ENCODE measurements around the gene PABPN1L.

Gene PABPN1L

DNA sequence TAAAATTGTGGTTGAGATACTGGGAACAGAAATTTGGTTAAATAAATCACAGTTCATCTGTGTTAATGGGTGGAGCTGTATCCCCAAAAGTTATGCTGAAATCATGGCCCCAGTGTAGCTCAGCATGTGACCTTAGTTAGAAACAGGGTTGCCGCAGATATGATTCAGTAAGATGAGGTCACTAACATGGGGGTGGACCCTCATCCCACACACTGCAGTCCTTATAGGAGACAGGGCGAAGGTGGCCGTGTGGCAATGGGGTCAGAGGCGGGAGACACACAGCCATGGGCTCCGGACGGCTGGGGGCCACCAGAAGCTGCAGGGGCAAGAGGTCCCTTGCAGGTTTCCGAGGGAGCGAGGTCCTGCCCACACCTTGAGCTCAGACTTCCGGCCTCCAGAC lies 20.4 kb downstream of the PABPN1L start:
- no peak for DNase-seq

DNA sequence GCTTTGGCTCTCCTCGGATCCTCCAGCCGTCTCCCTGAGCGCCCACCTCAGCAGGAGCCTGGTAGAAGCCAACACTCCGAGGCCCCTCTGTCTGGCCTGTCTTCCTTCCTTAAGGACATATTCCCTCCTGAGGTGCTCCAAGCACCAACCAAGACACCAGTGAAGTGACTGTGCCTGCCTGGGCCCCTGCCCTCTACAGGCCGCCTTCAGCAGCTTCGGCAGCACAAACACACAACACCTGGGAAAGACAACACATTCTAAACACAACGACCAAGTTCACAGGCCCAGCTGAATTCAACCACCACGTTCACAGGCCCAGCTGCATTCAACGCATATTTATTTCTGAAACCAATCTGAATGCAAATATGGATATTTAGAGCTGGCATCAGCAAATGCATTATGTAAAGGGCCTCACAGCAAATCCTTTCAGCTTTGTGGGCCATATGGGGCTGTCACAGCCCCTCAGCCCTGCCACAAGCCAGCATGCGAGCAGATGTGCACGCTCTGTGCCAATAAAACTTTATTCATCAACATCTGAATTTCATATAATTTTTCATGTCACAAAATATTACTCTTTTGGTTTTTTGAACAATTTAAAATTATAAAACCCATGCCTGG lies 21.9 kb downstream of the PABPN1L start:
- no peak for DNase-seq

DNA sequence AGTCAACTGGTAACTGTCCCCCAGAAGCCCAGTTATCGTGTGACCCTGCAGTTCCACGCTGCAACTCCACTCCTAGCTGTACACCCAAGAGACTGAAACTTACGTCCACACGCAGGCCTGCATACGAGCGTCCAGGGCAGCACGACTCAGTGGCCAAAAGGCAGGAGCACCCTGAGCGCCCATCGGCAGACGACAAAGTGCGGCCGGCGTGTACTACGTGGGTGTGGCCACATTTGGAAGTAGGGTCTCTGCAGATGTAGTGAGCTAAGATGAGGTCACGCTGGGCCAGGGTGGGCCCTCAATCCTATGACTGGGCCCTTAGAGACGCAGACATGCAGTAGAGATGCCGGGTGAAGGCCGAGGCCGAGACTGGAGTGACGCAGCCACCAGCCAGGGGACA lies 23.2 kb downstream of the PABPN1L start:
- no peak for DNase-seq

DNA sequence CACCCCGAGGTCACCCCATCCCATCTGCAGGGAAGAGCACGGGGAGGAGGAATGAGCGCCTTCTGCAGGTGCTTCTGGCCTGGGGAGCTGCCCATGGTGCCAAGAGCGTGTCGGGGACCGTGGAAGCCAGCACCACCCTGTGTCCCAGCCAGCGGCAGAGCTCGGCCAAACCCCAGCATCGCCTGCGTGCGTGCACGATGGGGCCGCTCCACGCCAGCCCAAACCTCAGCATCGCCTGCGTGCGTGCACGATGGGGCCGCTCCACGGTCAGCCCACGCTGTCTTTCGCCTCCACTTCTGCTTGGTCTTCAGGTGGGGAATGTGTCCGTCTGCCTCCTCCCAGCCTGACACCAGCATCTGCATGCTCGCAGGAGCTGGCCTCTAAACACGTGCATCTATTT lies 23.7 kb downstream of the PABPN1L start:
- no peak for DNase-seq

GRCh38 chr16:88842308-88842756 lies 24.1 kb downstream of the PABPN1L start:
- DNase-seq: no peak

DNA sequence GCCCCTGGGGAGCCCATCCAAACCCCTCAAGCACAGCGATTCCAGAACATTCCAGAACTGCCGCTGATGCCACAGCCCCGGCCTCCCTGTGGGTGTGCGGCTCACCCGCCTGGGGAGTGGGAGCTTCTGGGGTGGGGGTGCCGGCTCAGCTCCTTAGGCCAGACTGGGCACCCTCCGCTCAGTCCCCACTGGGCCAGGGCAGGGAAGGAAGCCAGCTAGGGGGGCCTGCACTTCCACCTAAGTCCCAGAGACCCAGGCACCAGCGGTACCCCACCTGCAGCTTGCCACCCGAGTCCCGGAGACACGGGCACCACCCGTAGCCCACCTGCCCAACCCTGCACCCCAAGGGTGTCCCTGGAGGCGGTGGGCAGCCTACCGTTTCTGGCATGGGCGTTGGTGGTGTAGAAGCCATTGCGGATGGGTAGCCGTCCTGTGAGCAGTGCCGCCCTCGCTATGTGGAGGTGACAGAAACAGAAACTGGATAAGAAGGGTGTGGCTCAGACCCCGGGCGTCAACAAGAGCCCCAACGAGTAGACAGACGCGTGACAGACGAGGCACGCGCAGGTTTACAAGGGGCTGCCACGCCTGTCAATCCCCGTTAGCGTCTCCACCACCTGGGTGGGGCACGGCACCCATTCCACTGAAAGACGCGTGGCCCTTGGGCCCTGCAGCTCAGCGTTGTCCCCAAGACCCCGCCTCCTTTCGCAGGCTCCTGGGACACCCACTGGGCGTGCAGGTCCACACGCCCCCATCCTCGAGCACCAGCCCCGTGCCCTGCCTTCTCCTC lies 24.7 kb downstream of the PABPN1L start:
- no peak for DNase-seq

DNA sequence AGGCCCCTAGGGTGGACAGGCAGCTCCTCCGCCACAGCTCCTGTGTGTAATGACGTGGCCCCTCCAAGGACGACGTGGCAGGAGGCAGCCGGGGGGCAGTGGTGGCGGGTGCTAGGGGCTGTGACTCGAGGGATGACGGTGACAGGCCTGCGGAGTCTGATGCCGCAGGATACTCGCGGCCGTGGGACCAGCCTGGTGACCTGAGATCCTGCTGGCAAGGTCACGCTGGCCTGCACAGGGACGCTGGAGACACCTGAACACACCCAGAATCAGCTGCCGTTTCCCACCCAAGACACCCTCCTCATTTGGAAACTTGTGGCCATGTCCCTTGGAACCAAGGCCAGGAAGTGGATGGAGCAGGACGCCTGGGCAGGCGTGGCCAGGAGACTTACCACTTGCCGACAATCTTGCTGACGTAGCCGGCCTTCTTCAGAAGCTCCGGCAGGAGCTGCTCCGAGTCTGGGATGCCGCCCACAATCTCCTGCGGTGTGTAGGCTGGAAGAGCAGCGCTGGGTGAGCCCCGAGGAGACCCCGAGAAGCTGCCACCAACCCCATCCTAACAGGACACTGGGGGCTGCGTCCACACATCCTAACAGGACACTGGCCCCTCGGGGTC lies 25.8 kb downstream of the PABPN1L start:
- no peak for DNase-seq

DNA sequence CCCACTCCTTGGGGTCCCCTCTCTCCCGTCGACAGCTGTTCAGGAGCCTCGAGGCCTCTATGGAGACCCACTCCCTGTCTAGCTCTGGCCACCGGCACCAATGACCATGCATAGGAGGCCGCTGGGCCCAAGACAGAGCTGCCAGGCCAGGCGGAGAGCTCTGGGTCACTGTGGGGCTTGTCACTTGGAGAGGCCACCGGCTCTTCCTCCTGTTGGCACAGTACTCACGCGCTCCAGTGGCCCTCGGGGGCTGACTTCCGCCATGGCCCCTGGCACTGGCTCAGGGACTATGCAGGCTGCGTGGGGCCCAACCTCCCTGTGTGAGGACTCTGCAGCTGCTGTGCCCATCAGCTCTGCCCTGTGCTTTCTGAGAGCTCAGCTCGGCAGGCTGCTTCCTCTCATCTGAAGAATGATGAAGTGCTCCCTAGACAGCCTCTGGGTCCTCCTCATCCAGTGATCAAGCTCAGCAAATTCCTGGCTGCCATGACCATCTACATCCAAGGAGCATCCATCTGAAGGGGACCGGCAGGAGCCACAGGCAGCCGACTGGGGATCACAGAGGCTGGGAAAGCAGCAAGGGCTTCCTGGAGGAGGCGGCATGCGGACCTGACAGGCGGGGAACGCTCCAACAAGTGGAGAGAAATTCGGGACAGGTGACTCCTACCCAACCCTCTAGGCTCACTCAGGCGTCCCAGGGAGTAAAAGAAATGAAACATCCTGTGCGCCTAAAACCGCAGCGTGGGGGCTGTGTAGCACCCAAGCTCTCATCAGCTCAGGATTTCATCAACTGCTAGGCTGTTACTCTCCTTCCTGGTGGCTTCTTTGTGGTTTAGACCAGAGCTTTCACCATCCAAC lies 26.5 kb downstream of the PABPN1L start:
- DNase-seq: no peak

- no peak for DNase-seq
These were observed 27.4 kb downstream of the PABPN1L start for GRCh38 chr16:88839026-88839529.

DNA sequence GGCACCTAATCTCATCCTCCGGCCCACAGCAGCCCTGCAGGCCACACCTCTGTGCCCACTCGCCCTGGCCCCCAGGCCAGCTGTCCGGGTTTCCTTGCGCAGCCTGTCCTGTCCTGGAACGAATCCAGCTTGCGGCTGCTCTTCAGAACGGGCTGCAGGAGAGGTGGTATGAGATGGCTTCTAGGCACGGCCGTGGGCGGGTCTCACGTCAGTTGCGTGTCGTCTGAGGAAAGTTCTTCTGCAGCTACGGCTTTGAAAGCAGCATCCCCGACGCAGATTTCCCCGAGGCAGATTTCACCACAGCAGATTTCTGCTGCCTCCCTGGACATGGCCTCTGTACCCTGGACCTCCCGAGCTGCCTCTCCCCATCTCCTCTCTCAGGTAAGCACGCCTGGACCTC lies 27.9 kb downstream of the PABPN1L start:
- DNase-seq: no peak

- no peak for DNase-seq
These were observed 28.7 kb downstream of the PABPN1L start for GRCh38 chr16:88837806-88838205.

DNA sequence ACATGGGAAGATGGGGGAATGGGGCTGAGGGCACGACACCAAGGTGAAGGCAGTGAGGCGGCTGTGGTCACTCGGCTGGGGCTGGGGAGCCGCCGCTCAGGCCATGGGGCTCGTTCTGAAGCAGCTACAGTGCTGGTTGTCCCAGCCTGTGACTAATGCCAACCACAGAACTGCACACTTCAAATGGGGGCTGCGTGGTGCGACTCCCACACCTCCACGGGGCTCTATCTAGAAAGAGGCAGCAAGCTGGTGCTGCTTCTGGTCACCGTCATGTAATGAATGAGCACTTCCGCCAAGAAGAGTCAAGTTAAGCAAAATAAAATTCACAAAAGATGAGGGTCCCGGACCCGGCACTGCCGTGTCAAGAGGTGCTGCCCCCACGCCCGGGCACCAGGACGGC lies 29.7 kb downstream of the PABPN1L start:
- no peak for DNase-seq

- no peak for DNase-seq
These were observed 30.6 kb downstream of the PABPN1L start for GRCh38 chr16:88835818-88836217.

DNA sequence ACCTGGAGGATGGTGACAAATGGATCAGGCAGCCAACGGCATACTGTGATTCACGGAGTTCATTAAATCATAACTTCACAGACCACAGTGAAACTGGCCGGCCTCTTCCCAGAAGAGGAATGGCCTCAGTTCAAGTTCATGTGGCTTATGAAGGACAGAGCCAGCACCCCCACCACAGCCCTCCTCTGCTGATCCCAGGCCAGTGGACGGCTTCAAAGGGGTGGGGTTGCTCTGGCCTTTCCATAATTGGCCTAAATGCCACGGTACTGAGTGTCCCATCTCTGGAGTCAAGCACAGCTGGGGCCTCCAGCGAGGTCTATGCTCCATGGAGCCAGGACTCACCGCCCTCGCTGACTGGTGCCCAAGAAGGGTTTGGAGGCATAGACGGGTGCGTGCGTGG lies 31.1 kb downstream of the PABPN1L start:
- DNase-seq: no peak

GRCh38 chr16:88834670-88835069 lies 31.8 kb downstream of the PABPN1L start:
- no peak for DNase-seq

- no peak for DNase-seq
These were observed 33.4 kb downstream of the PABPN1L start for GRCh38 chr16:88833086-88833485.

GRCh38 chr16:88831838-88832237 lies 34.6 kb downstream of the PABPN1L start:
- no peak for DNase-seq

DNA sequence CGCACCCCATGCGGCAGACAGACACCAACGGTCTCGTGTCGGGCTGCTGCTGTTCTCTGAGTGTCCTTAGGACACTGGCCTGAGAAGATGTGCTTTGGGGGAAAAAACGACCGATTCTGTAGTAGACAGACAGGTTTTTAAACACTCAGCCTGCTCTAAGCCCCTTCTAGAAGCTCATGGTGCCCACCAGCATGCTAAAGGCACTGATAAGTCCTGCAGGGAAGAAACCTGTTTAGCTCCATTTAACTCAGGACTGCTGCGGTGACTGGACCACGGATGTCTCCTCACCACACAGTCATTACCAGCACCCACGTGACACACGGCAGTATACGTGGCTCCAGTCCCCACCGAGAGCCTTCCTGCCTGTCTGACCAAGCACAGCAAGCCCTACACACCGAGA lies 35.7 kb downstream of the PABPN1L start:
- no peak for DNase-seq

GRCh38 chr16:88830258-88830657 lies 36.2 kb downstream of the PABPN1L start:
- no peak for DNase-seq

GRCh38 chr16:88828711-88829110 lies 37.7 kb downstream of the PABPN1L start:
- DNase-seq: no peak

- no peak for DNase-seq
These were observed 38.7 kb downstream of the PABPN1L start for GRCh38 chr16:88827727-88828126.

- DNase-seq: no peak
These were observed 40.2 kb downstream of the PABPN1L start for GRCh38 chr16:88826070-88826840.

Measured in NCI-H2107 (cell line).